Right hindlimb (tissue), 1 donor: Measurements from ENCODE around the gene FBN2.

Experiments used
- DNase-seq: peaks from one replicate; pipeline ENCODE4 v3.0.0-alpha.2; 2018

The FBN2 gene

GRCh38 chr5:128287740-128288139 lies 250.3 kb downstream of the FBN2 start:
- DNase-seq, result no peak

DNA sequence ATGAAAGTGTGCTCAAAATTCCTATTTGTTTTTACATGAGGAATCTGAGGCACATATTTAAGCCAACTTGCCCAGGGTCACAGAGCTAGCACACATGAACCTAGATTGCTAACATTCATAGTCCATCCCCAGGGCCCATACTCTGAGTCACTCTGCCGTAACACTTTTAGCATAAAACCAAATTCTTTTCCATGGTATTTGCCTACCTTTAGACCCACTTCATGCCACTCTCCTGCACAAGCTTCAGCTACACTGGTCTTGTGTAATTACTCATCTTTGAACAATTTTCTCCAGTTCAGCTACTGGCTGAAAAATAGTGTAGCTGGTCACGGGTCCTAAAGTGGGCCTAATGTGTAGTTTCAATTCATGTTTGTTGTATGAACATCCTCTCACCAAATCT lies 253.8 kb downstream of the FBN2 start:
- DNase-seq, result no peak

GRCh38 chr5:128279345-128279744 lies 258.7 kb downstream of the FBN2 start:
- DNase-seq, result no peak

DNA sequence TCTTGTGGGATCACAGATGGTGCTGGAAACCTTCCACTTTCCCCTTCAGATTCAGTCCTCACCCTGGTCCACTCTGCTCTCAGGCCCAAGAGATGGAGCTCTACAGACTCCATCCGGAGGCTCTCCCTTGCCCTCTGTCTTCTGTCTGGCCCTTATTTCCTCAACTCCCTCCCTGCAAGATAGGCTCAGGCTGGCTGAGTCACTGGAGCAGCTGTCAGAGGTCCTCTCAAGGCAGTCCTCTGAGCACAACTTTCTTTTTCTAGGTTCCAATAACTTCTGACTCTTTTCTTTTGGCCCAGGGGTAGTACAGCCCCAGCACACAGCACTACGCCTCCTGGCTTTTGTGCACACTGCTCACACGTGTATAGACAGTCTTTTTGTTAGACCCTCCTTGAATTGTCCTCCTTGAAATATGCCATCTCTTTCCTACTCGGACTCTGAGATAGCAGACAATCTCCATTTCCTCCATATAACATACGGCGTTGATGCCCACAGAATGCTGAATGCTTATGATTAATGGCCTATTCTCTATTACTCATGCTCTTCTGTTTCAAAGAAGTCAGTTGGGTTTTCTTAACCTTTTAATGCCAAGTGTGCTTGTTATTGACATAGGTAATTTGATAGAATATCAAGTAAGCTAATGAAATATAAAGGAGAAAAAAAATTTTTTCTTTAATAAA lies 261.4 kb downstream of the FBN2 start:
- no peak for DNase-seq

DNA sequence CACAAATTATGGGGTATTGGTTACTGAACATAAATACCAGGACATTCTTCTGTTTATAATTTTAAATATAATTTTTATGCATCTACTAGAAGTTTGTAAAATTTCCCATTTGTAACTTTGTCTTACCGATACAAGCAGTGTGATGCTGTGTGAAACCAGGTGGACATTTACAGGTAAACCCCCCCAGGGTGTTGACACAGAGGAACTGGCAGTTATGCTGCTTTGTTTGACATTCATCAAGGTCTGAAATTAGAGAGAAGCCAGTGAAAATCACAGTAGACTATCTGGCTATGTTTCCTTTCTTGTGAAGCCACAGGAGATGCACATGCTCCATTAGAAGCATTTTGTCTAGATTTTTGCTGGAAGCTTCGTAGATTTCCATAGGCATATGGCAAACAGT lies 263.6 kb downstream of the FBN2 start:
- no peak for DNase-seq

- no peak for DNase-seq
Observed at GRCh38 chr5:128273736-128274135, 264.3 kb downstream of the FBN2 start.

- DNase-seq, result no peak
Observed at GRCh38 chr5:128271859-128272464, 266.1 kb downstream of the FBN2 start.

DNA sequence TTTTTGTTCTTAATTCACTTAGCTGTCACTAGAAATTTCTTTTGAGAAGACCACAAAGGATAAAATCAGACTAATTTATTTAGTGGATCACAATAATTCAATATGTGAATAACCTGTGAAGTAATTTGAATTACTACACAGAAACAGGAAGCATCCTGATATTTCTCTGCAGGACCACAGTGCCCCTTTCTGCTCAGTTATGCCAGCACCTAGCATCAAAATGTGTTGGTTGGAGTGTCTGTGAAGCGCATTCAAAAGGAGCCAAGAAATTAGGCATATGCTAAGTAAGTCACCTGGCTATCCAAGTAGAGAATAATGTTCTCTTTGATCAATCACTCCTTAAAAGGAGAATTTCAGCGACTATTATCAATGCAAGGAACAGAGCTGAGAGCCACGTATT lies 267.0 kb downstream of the FBN2 start:
- no peak for DNase-seq

DNA sequence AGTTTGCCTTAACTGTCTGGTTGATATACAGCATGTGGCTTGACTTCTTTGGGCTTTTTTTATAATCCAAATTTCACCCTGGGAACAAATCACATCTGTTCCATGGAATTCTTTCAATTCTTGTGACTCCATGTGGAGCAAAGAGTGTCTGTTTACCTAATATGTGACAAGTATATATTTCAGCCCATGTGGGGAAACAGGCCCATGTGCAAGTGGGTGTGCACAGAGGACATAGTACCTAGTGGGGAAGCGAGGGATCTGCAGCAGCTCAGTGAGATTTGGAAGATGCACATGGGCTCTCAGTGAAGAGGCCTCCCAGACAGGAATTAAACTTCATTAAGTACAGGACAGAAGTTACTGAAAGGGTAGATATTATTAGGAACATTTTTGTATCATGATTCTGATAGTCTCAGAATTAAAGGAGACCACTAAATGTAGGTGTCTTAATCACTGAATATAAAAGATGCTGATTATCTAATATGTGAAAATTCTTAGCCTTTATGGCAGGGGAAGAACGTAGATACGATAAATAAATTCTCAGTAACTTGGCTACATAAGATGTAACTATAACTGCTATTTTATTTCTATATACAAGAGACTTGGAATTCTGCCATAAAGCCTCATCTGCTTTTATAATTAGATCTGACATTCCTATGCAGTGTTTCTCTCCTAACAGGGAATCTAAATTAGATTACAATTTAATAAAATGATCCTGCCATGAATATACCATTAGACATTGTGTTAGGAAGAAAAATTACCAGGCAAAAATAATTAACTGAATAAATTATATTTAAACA lies 273.3 kb downstream of the FBN2 start:
- no peak for DNase-seq

DNA sequence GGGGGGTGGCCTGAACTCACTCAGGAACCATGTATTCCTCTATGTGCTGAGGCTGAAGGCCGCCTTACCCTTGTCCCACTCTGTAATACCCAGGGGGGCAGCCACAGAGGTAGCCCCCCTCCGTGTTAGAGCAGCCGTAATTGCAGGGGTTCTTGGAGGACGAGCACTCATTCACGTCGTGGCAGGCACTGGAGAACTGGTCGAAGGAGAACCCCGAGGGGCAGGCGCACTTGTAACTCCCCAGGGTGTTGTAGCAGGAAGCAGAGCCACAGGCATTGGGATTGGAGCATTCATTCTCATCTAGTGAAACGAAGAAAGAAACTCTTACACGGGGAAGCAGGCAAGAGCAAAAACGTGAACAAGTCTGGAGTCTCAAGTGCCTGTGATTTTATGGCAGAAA lies 274.7 kb downstream of the FBN2 start:
- no peak for DNase-seq

GRCh38 chr5:128262911-128263310 lies 275.1 kb downstream of the FBN2 start:
- no peak for DNase-seq

GRCh38 chr5:128259607-128260021 lies 278.4 kb downstream of the FBN2 start:
- no peak for DNase-seq

- no peak for DNase-seq
Observed at GRCh38 chr5:128258372-128258771, 279.7 kb downstream of the FBN2 start.

GRCh38 chr5:128257076-128257475 lies 281.0 kb downstream of the FBN2 start:
- no peak for DNase-seq

- no peak for DNase-seq
Observed at GRCh38 chr5:128254789-128255188, 283.3 kb downstream of the FBN2 start.

DNA sequence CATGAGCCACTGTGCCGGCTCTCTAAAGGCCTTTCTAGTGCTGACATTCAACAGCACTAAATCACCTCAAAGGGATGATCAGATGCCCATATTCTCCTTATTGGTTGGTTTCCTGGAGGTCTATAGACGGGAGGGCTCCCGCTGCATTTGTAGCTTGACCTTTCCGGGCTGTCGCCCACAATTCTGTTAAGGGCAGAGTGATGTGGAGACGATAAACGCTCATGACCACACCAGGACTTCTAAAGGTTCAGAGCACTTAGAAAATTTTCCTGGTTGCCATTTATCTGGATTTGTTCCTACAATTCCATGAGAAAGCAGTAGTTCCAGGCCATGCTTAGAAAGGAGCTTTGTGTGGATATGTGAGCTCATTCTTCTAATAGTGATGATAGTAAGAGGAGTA lies 284.2 kb downstream of the FBN2 start:
- no peak for DNase-seq

GRCh38 chr5:128253161-128253560 lies 284.9 kb downstream of the FBN2 start:
- no peak for DNase-seq

DNA sequence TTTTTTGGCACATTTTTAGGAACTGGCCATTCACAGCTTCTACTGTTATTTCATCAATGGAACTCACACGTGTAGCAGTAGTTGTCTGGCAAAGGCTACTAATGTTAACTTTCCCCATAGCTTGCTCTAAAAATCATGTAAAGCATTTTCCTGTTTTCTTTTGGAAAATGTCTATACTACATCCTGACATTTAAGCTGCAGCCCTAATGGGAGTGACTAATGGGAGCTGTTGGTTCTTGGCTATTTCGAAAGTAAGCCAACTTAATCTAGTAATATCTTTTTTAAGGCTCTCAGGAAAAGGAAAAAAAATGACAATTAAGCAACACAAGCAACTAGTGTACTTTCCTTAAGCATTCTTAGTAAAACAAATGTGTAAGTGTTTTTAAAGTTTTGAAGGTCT lies 285.3 kb downstream of the FBN2 start:
- DNase-seq, result no peak

DNA sequence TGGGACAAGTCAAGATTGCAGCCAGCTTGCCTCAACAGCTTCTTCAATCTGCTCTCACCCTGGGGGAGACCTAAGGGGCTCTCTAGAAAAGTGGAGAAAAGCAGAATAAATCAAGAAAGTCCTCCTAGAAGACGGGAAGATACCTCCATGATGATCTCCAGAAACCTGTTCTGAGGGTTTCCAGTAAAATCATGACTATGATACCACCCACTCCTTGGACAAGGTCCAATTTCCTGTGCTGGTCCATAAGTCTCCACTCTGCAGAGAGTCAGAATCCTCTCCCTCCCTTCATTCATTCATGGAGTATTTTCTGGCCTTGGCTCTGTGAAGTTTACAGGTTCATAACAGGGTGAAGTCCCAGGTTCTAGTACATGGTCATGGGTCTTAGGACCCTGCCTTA lies 285.8 kb downstream of the FBN2 start:
- DNase-seq, result no peak

DNA sequence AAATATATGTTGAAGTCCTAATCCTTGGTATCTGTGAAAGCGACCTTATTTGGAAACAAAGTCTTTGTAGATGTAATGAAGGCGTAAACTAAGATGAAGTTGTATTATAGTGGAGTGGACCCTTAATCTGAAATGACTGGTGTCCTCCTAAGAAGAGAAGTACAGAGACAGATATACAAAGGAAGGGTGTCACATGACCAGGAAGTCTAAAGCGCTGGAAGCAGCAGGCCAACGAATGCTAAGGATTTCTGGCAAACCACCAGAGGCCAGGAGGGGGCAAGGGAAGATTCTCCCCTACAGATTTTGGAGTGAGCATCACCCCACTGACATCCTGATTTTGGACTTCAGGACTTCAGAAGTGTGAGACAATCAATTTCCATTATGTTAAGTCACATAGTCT lies 292.1 kb downstream of the FBN2 start:
- DNase-seq, result no peak

GRCh38 chr5:128243958-128244582 lies 294.0 kb downstream of the FBN2 start:
- no peak for DNase-seq

GRCh38 chr5:128241051-128241695 lies 296.9 kb downstream of the FBN2 start:
- DNase-seq, result no peak

DNA sequence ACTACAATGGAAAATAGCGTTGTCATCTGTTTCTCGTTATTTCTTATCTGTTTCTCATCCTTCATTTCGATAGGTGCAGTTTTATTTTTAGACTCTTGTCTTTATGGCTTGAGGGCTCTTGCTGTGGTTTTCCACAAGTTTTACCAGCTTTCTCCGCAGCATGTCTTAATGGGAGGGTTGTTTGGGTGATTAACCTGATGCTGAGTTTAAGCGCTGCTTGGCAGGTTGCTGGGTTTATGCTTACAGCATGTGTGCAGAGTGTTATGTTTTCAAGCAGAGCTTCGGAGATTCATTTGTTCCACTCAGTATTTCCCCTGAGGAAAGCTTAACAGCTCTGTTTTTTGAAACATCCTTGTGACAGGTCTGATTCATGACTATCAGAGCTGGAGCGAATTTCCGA lies 300.5 kb downstream of the FBN2 start:
- no peak for DNase-seq
